GM12801 (cell line): ENCODE data around the gene NRF1.

ENCODE experiments used
- CTCF ChIP-seq: IDR thresholded peaks from one replicate; pipeline ENCODE4 v1.5.1; 2011; ENCODE audit warnings: control low read depth; ENCODE audit not compliant: insufficient read length; ENCODE audit errors: extremely low read depth

Gene NRF1

GRCh38 chr7:129661645-129662182 is 50.2 kb downstream of the NRF1 start:
- no peak for TF ChIP-seq CTCF

GRCh38 chr7:129664029-129665012 is 52.8 kb downstream of the NRF1 start:
- TF ChIP-seq CTCF = no peak

GRCh38 chr7:129665013-129665401 is 53.5 kb downstream of the NRF1 start:
- TF ChIP-seq CTCF = no peak

GRCh38 chr7:129667116-129667515 is 55.6 kb downstream of the NRF1 start:
- no peak for TF ChIP-seq CTCF

GRCh38 chr7:129667551-129667950 is 56.0 kb downstream of the NRF1 start:
- no peak for TF ChIP-seq CTCF

- no peak for TF ChIP-seq CTCF
Measured at GRCh38 chr7:129669901-129670300, 58.4 kb downstream of the NRF1 start.

GRCh38 chr7:129670656-129671055 is 59.1 kb downstream of the NRF1 start:
- no peak for TF ChIP-seq CTCF
